H1 (cell line): ENCODE measurements around the gene PAOX. TPM values are rescaled to one million over a fixed set of nuclear protein-coding genes. Genes with fewer than 3 reads are reported as not detected.

Experiments
- BCL11A ChIP-seq, 2 experiments: IDR thresholded peaks; one replicate each; pipeline ENCODE4 v1.6.1; 2011; ENCODE audit warnings: low read depth in 2 of 2, low read length in 2 of 2, mild to moderate bottlenecking in 2 of 2
- CREB1 ChIP-seq: IDR thresholded peaks from 2 replicates; pipeline ENCODE4 v1.6.1; 2012; ENCODE audit warnings: inconsistent platforms
- CTBP2 ChIP-seq: IDR thresholded peaks from 2 replicates; pipeline ENCODE4 v1.7.0; 2011; ENCODE audit warnings: borderline replicate concordance, mild to moderate bottlenecking, moderate library complexity, mixed read lengths, low read length; ENCODE audit not compliant: insufficient read depth, insufficient read length
- EP300 ChIP-seq, 2 experiments: IDR thresholded peaks; 1 replicate in 1 of 2; 2 replicates in 1 of 2; pipeline ENCODE4 v1.6.1; 2011 to 2012; ENCODE audit warnings: low read depth in 2 of 2, low read length in 2 of 2, mild to moderate bottlenecking in 2 of 2, borderline replicate concordance in 1 of 2, inconsistent platforms in 1 of 2, moderate library complexity in 1 of 2
- GABPA ChIP-seq: IDR thresholded peaks from 2 replicates; pipeline ENCODE4 v1.6.1; 2011; ENCODE audit warnings: mild to moderate bottlenecking, low read length, moderate library complexity, borderline replicate concordance; ENCODE audit not compliant: insufficient read depth
- HDAC6 ChIP-seq: IDR thresholded peaks from one replicate; pipeline ENCODE4 v1.7.1; 2012; ENCODE audit warnings: low read depth, mild to moderate bottlenecking, inconsistent platforms, low read length, moderate library complexity
- JUN ChIP-seq: IDR thresholded peaks from 2 replicates; pipeline ENCODE4 v1.6.1; 2011; ENCODE audit warnings: low read depth, mild to moderate bottlenecking, improper control_type of control experiment, low read length
- NRF1 ChIP-seq: IDR thresholded peaks from 2 replicates; pipeline ENCODE4 v1.6.1; 2011; ENCODE audit warnings: mild to moderate bottlenecking, low read depth, low read length, improper control_type of control experiment
- RNF2 ChIP-seq: fragments of 200-900, 300-1000 bp; sonication (generic); IDR thresholded peaks from 2 replicates; pipeline ENCODE4 v1.7.1; 2016; ENCODE audit warnings: borderline replicate concordance, low read depth, mild to moderate bottlenecking, antibody characterized with exemption, low read length; ENCODE audit not compliant: poor library complexity, severe bottlenecking; ENCODE audit errors: missing control alignments
- TBP ChIP-seq: IDR thresholded peaks from 2 replicates; pipeline ENCODE4 v1.6.1; 2011; ENCODE audit warnings: low read depth, low read length, improper control_type of control experiment
- polyA plus RNA-seq, 7 experiments: library from polyadenylated mRNA; depleted of rRNA in 3 of 7; stranded (reverse) in 5 of 7; unstranded in 2 of 7; fragments of >200 nt in 5 of 7; fragments of 200-250 nt in 2 of 7; gene quantifications; 1 replicate in 5 of 7; 2 replicates in 1 of 7; 4 replicates in 1 of 7; pipeline versions ENCODE4 v1.2.1 to v1.2.3, GENCODE V29; 2011 to 2013; ENCODE audit warnings: missing spikeins in 2 of 7, mixed read lengths in 2 of 7
- total RNA-seq: library from RNA; stranded (reverse); fragmentation: NEBNext Ultra II Directional; extraction: Animal tissue kit (Norgen Biotek cat#: 25700); gene quantifications from 2 replicates; pipeline ENCODE4 v1.2.1, GENCODE V29; 2021

The PAOX gene
- total and polyA plus RNA-seq, 2 of the 8 experiments (the other 6 are each of a cell fraction or from before 2014, with no cell fraction given) = 3.7 to 4.3 TPM

- TF ChIP-seq RNF2 (no peak), TBP (no peak), CREB1 (no peak), NRF1 (no peak), HDAC6 (no peak), BCL11A (IDR thresholded peaks at IDR 0.05; ENCODE audit: low read depth in 2 of 2, low read length in 2 of 2) (no peak), CTBP2 (no peak), EP300 (IDR thresholded peaks at IDR 0.05; ENCODE audit: borderline replicate concordance in 1 of 2, low read depth in 2 of 2, low read length in 2 of 2) (no peak), JUN (no peak), GABPA (no peak)
These were observed 23.1 kb downstream of the PAOX start (continued) for GRCh38 chr10:133401981-133402725.
